ENCODE results near the gene CCDC152. TPM values are rescaled to one million over a fixed set of nuclear protein-coding genes. Genes with fewer than 3 reads are reported as not detected.

The CCDC152 gene
- total RNA-seq, 2 donors from 2014 or later: 2.1 to 2.2 TPM

DNA sequence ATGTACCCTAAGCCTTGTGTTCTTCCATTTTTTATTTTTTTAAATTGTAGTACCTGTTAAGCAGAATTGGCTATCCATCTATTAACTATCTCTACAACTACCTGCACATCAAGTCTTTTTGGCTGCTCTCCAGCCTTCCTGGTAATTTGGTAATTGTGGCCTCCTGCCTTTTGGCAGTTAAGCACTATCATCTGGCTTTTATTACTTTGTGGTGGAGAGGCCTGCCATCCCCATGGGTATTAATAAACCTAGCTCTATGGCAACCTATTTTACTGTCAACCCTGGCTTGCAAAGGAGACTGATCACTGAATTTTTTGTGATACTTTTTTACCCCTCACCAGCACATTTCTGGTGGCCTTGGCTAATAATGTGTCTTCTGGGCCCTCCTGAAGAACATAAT, 34.5 kb downstream of the CCDC152 start:
- H3K4me1 Mint-ChIP-seq: no peaks in the 10 kb centered on the region

DNA sequence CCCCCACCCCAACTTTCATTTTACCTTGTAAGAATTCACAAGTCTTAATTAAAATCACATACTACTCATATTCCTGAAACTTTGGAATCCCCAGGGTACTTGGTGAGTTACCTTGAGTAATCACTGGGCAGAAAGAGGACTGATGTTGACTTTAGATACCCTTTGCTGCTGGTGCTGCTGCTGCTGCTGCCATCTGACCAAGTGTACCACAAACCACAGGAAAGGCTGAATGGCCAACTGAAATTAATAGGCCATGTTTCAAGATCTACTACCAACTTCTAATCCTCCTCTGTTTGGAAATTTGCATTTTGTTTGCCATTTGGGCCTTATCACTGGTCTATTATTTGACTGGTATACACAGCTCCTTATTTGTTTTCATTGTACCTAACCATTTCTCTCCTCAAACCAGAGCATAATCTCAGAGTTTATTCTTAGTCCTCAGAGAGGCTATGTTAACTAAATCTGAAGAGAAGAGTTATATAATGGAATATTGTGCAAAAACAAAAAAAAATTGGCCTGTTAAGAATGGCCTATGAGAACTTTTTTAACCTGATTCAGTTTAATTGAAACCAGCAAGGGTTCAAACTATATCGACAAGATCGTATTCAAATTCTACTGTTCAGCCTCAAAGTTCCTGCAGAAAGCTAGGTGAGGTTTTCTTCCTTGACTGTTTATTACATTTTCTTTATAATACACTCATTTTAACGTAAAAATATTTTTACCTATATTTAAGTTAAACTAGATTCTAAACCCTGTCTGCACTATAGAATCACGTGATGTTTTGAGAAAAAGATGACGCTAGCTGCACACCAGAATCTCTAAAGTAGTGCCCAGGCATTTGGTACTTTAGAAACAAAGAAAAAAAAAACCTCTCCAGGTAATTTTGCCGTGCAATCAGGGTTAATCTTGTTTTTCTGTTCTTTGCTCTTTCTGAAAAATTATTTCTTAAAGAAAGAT, 41.9 kb downstream of the CCDC152 start:
- DNase-seq: no peak
- Mint-ChIP-seq H3K27me3 (no peaks in the 10 kb centered on the region), H3K4me3 (no peak overlapping the region), H3K4me1 (no peaks in the 10 kb centered on the region), H3K27ac (no peak overlapping the region), H3K36me3 (ENCODE audit: low read depth) (no peaks in the 10 kb centered on the region)
- no peaks in the 10 kb centered on the region for H3K9me3 ChIP-seq (ENCODE audit: control insufficient read depth, low read length, poor library complexity, severe bottlenecking)
- no peak for ATAC-seq

More for the DNA sequence above, 34.5 kb downstream of the CCDC152 start:
- no peaks in the 10 kb centered on the region for H3K27me3 Mint-ChIP-seq
- no peak overlapping the region for H3K4me3 Mint-ChIP-seq
- DNase-seq (no peak), ATAC-seq (no peak)
- peaks cover 10% of the 10 kb centered on the region for H3K9me3 ChIP-seq (ENCODE audit: control insufficient read depth, low read length, poor library complexity, severe bottlenecking)
- H3K36me3 Mint-ChIP-seq (ENCODE audit: low read depth): peaks cover 2% of the 10 kb centered on the region
- H3K27ac Mint-ChIP-seq: no peak overlapping the region

DNA sequence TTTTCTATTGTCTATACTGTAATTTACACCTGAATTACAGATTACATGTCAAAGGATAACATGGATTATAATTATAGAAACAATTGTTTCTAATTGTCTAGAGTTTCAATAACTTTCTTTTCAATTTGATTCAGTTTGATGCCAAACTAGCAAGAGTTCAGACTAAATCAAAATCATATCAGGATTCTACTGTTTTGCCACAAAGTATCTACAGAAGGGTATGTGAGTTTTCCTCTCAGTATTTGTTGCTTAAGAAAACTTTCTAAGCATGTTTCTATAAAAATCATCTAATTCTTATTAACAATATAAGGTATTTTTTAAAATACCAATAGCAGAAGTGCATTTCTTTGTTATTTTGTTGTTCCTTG, 42.6 kb downstream of the CCDC152 start:
- no peaks in the 10 kb centered on the region for H3K4me1 Mint-ChIP-seq
- H3K27me3 Mint-ChIP-seq: no peaks in the 10 kb centered on the region
- DNase-seq: no peak
- no peak overlapping the region for H3K4me3 Mint-ChIP-seq
- no peak for ATAC-seq
- H3K36me3 Mint-ChIP-seq (ENCODE audit: low read depth): no peaks in the 10 kb centered on the region
- no peak overlapping the region for H3K27ac Mint-ChIP-seq
- H3K9me3 ChIP-seq (ENCODE audit: control insufficient read depth, low read length, poor library complexity, severe bottlenecking): no peaks in the 10 kb centered on the region

DNA sequence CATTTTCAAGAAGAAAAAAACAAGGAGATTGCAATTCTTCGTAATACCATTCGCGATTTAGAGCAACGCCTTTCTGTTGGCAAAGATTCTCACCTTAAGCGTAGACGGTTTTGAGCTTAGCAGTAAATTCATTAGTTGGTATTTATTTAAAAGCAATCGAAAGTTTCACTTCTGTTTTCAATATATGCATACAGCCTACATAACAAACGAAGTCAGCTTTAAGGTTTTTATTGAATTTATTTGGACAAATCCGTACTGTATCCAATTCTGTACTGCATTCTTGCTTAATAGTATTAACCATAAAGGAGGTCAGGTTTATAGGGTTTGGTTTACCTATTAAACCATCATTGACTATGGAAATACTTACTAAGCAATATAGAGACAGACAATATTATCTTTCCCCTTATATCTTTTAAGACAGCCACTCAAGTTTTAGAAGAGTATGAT, 43.1 kb downstream of the CCDC152 start:
- Mint-ChIP-seq H3K27me3 (no peaks in the 10 kb centered on the region), H3K36me3 (ENCODE audit: low read depth) (no peaks in the 10 kb centered on the region), H3K27ac (no peak overlapping the region), H3K4me1 (no peaks in the 10 kb centered on the region), H3K4me3 (no peak overlapping the region)
- H3K9me3 ChIP-seq (ENCODE audit: control insufficient read depth, low read length, poor library complexity, severe bottlenecking): no peaks in the 10 kb centered on the region
- DNase-seq: no peak
- no peak for ATAC-seq

DNA sequence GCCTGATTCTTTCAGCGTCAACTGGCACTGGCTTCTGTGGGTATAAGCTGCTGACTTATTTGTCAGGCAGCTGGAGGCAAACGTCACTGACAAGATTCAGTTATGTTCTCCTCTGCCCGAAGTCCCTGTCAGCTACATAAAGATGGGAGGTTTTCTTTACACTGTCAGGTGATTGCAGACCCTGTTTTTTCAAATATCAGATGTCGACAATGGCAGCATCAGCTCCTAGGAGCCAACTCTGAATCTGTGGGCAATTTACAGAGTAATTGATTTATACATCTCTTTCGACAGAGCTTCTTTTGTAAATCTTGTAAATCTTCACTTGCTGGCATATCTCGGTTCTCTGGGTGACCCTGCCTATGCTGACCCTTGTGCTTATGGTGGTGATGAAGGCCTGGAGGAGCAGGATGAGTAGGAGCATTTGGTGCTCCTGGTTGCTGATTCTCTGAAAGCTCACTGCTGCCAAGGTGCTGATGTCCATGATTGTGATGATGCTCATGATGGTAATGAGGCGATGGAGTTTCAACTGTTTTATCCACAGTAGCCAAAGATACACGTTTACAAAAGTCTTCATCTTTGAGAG, 44.2 kb downstream of the CCDC152 start:
- DNase-seq (no peak), ATAC-seq (no peak)
- no peaks in the 10 kb centered on the region for H3K4me1 Mint-ChIP-seq
- no peaks in the 10 kb centered on the region for H3K27me3 Mint-ChIP-seq
- no peaks in the 10 kb centered on the region for H3K36me3 Mint-ChIP-seq (ENCODE audit: low read depth)
- H3K4me3 Mint-ChIP-seq: no peak overlapping the region
- H3K27ac Mint-ChIP-seq: no peak overlapping the region
- H3K9me3 ChIP-seq (ENCODE audit: control insufficient read depth, low read length, poor library complexity, severe bottlenecking): no peaks in the 10 kb centered on the region

DNA sequence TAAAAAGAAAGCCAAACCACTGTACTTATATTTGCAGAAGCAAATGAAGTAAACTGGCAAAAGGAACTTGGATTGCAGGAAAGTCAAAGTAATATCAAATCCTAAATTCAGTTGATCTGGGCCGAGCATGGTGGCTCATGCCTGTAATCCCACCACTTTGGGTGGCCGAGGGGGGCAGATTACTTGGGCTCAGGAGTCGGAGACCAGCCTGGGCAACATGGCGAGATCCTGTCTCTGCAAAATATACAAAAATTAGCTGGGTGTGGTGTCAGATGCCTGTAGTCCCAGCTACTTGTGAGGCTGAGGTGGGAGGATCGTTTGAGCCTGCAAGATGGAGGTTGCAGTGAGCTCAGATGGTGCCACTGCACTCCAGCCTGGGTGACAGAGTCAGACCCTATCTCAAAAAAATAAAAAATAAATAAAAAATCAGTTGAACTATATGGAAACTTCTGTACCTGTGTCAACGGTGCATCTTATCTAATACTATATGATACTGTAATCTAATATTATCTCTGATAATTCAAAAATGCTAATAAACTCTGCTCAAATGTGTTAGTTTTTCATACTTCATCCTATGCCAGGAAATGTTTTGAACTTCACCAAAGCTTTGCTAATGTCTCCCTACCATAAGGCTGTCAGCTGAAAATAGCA, 45.0 kb downstream of the CCDC152 start:
- ATAC-seq: no peak
- no peaks in the 10 kb centered on the region for H3K36me3 Mint-ChIP-seq (ENCODE audit: low read depth)
- H3K27ac Mint-ChIP-seq: no peak overlapping the region

DNA sequence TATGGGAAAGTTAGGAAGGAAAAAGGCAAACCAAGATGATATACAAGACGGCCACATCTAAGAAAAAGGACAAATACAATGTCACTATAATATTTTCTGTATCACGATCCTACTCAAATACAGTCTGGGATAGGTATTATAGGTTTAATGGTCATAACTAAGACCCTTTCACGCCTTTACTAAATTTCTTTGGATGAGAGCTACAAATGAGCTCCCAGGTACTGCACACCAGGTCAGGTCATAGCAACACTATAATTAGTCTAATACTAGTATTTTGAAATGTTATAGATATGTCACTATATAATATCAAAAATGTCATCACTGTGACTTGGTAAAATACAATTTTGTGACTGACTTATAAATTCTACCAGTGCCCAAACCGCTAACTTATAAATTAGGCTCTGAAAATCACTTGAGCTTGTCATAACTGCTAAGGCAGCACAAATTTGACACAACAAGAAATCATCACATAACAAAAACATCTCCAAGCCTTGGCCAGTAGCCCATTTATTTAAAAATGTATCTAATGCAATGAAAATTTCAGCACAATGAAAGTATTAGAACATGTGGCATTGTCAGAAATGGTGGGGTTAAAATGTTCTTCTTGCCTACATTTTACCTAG, 48.2 kb downstream of the CCDC152 start:
- H3K4me1 Mint-ChIP-seq: peaks cover 3% of the 10 kb centered on the region
- DNase-seq (no peak), ATAC-seq (no peak)
- no peak overlapping the region for H3K4me3 Mint-ChIP-seq
- no peaks in the 10 kb centered on the region for H3K36me3 Mint-ChIP-seq (ENCODE audit: low read depth)
- no peaks in the 10 kb centered on the region for H3K27me3 Mint-ChIP-seq
- H3K9me3 ChIP-seq (ENCODE audit: control insufficient read depth, low read length, poor library complexity, severe bottlenecking): no peaks in the 10 kb centered on the region
- H3K27ac Mint-ChIP-seq: no peak overlapping the region

More for the DNA sequence above, 45.0 kb downstream of the CCDC152 start:
- Mint-ChIP-seq H3K4me1 (peaks cover 3% of the 10 kb centered on the region), H3K27me3 (no peaks in the 10 kb centered on the region), H3K4me3 (no peak overlapping the region)
- DNase-seq: no peak
- H3K9me3 ChIP-seq (ENCODE audit: control insufficient read depth, low read length, poor library complexity, severe bottlenecking): no peaks in the 10 kb centered on the region

DNA sequence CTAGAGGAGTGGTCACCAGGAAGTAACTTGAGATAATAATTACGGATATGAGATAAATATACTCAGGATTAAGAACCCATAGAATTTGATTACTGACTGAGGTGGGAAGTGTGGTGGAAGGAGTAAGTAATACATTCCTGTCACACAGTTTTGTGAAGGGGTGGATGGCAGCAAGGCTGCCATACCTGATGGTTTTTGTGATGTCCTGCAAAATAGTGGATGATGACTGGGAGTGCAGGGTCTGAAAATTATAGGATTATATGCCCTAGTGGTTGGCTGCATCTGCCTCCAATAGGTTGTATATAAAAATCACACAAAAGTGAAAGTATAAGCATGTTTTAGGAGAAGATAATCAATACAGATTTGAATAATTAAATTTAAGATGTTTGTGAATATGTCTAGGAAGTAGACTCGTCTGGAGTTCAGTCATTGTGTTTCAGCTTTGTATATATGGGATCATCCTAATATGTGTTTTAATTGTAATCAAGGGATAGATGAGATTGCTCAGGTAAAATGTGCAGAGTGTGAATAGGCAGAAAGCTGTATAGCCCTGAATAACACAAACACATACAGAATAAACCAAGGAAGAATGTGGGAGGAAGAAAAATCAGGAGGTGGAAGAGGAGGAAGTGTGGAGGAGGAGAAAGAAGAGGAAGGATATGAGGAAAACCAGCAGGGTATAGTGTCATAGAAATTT, 49.5 kb downstream of the CCDC152 start:
- Mint-ChIP-seq H3K27ac (no peak overlapping the region), H3K4me1 (peaks cover 4% of the 10 kb centered on the region), H3K36me3 (ENCODE audit: low read depth) (no peaks in the 10 kb centered on the region), H3K4me3 (no peak overlapping the region), H3K27me3 (no peaks in the 10 kb centered on the region)
- no peak for ATAC-seq
- no peaks in the 10 kb centered on the region for H3K9me3 ChIP-seq (ENCODE audit: control insufficient read depth, low read length, poor library complexity, severe bottlenecking)
- no peak for DNase-seq

DNA sequence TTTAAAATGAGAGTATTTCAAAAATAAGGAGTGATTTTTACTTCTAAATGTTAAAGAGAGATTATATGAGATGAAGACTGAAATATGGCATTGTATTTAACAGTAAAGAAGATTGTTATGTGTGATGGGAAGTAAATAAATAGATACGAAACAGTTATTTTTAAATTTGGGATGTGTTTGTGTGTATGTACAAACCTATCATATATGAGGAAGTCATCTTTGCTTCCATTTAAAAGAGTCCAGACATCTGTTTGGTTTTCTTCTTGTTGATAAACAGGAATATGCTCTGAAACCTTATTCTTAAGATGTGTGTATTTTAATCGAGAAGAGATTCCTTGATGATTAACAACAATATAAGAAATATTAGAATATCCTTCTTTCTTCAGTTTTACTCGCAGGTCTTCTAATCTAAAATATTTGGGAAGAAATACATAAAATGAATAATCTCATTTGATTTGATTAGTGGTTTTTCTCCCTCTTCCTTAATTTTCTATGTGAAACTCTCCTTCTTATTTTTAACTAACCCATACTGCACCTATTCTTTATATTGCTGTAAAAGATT, 50.2 kb downstream of the CCDC152 start:
- DNase-seq: no peak
- no peaks in the 10 kb centered on the region for H3K36me3 Mint-ChIP-seq (ENCODE audit: low read depth)

DNA sequence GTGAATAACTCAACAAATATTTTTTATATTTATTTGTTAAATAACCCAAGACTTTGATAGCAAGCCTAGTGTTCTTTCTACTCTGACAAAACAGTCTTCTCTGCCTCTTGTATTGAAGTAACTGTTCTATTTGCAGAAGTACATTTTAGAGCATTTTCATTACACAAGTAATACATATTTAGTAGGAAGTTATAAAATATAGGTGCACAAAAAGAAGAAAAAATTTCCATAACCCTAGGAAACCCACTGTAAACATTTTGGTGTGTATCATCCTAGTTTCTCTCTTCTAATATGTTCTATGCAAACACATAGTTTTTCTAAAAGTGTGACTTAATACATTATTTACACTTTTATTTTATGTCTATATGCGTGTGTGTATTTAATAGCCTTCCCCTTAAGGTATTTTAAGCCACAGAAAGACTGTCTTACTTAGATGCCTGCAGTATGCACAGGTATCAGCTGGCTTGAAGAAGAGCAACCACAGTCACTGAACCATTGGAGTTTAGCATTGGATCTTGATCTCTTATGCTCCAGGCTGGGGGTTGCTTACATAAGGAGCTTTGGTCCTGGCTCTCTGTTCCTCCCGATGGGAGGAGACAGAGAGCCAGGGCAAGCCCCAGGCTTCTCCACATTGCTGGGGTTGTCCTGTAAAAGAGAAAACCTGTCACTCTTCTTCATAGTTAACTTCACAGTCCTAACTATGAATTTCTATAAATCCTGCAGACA, 51.3 kb downstream of the CCDC152 start:
- H3K4me1 Mint-ChIP-seq: peaks cover 5% of the 10 kb centered on the region
- H3K4me3 Mint-ChIP-seq: no peak overlapping the region
- no peaks in the 10 kb centered on the region for H3K9me3 ChIP-seq (ENCODE audit: control insufficient read depth, low read length, poor library complexity, severe bottlenecking)
- ATAC-seq: no peak
- DNase-seq: no peak
- no peak overlapping the region for H3K27ac Mint-ChIP-seq
- H3K27me3 Mint-ChIP-seq: no peaks in the 10 kb centered on the region
- no peaks in the 10 kb centered on the region for H3K36me3 Mint-ChIP-seq (ENCODE audit: low read depth)

More for the DNA sequence above, 50.2 kb downstream of the CCDC152 start:
- H3K27ac Mint-ChIP-seq: no peak overlapping the region
- no peaks in the 10 kb centered on the region for H3K9me3 ChIP-seq (ENCODE audit: control insufficient read depth, low read length, poor library complexity, severe bottlenecking)
- ATAC-seq: no peak
- no peak overlapping the region for H3K4me3 Mint-ChIP-seq
- H3K27me3 Mint-ChIP-seq: no peaks in the 10 kb centered on the region
- peaks cover 5% of the 10 kb centered on the region for H3K4me1 Mint-ChIP-seq

DNA sequence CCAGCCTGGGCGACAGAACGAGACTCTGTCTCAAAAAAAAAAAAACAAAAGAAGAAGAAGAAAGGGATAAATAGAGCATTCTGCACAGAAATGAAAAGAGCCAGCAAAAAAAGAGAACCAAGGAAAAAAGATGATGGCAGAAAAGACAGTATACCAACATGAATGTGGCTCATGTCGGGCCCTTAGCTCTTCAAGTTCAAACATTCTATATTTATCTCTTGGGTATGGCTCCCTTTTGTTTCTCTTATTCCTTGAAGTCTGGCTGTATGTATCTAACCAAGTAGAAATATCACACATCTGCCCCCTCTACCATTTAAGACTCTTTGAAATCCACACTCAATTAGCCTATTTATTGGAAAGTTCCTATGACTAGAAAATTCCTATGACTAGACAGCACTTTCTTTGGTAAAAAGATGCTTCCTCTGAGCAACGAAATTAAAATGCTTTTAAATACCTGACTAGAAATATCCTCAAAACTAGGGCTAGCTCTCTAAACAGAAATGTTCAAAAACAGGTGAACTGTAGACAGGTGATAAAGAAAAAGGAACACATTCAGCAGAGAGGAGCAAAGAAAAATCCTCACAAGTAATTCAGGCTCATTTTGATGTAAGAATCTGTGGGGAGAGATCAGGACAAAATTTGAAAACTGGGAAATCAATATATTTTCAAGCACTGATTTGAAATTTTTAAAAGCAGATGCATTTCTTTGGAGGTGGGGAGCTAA, 52.4 kb downstream of the CCDC152 start:
- Mint-ChIP-seq H3K36me3 (ENCODE audit: low read depth) (no peaks in the 10 kb centered on the region), H3K27me3 (no peaks in the 10 kb centered on the region), H3K4me1 (peaks cover 5% of the 10 kb centered on the region), H3K27ac (no peak overlapping the region), H3K4me3 (no peak overlapping the region)
- no peaks in the 10 kb centered on the region for H3K9me3 ChIP-seq (ENCODE audit: control insufficient read depth, low read length, poor library complexity, severe bottlenecking)
- ATAC-seq (no peak), DNase-seq (no peak)
